H9 (cell line): ENCODE results near the gene SLX4IP. TPM values are rescaled to one million over a fixed set of nuclear protein-coding genes. Genes with fewer than 3 reads are reported as not detected.

Source experiments
- DNase-seq: peaks from one replicate; pipeline ENCODE4 v3.0.0-alpha.2; 2017
- H2AFZ ChIP-seq: one replicate; pipeline ENCODE4 v1.6.1; 2013; ENCODE audit warnings: mild to moderate bottlenecking, low read length, control low read depth, moderate library complexity
- H2AK5ac ChIP-seq: 2 replicates; pipeline ENCODE4 v1.6.1; 2013; ENCODE audit warnings: low read length, control low read depth, mixed read lengths; ENCODE audit not compliant: insufficient read length
- H2BK120ac ChIP-seq: one replicate; pipeline ENCODE4 v1.6.1; 2013; ENCODE audit warnings: low read depth, mild to moderate bottlenecking, low read length, control low read depth, inconsistent platforms; ENCODE audit not compliant: poor library complexity, severe bottlenecking
- H2BK12ac ChIP-seq: 2 replicates; pipeline ENCODE4 v1.6.1; 2013; ENCODE audit warnings: low read length, control low read depth, mixed read lengths, low read depth; ENCODE audit not compliant: insufficient read length
- H2BK15ac ChIP-seq: 2 replicates; pipeline ENCODE4 v1.6.1; 2013; ENCODE audit warnings: low read depth, low read length, control low read depth
- H2BK20ac ChIP-seq: one replicate; pipeline ENCODE4 v1.6.1; 2013; ENCODE audit warnings: low read depth, mild to moderate bottlenecking, low read length, control low read depth, inconsistent platforms; ENCODE audit not compliant: poor library complexity, severe bottlenecking
- H2BK5ac ChIP-seq: 2 replicates; pipeline ENCODE4 v1.6.1; 2013; ENCODE audit warnings: low read length, control low read depth, mixed read lengths; ENCODE audit not compliant: insufficient read length
- H3K14ac ChIP-seq: 2 replicates; pipeline ENCODE4 v1.6.1; 2013; ENCODE audit warnings: low read length, control low read depth; ENCODE audit not compliant: insufficient read depth
- H3K18ac ChIP-seq: 2 replicates; pipeline ENCODE4 v1.6.1; 2013; ENCODE audit warnings: low read depth, mild to moderate bottlenecking, mixed read lengths, low read length, control low read depth; ENCODE audit not compliant: insufficient read length
- H3K23ac ChIP-seq: 2 replicates; pipeline ENCODE4 v1.6.1; 2013; ENCODE audit warnings: low read length, control low read depth, mixed read lengths, low read depth; ENCODE audit not compliant: insufficient read length
- H3K23me2 ChIP-seq: 2 replicates; pipeline ENCODE4 v1.6.1; 2013; ENCODE audit warnings: low read depth, mild to moderate bottlenecking, mixed read lengths, low read length, control low read depth; ENCODE audit not compliant: insufficient read length, poor library complexity, severe bottlenecking
- H3K27ac ChIP-seq: 2 replicates; pipeline ENCODE4 v1.5.1; 2013; ENCODE audit warnings: low read length, control low read depth, mixed read lengths, low read depth; ENCODE audit not compliant: insufficient read length
- H3K27me3 ChIP-seq: 2 replicates; pipeline ENCODE4 v1.6.1; 2013; ENCODE audit warnings: low read length, control low read depth, inconsistent platforms; ENCODE audit not compliant: insufficient read depth
- H3K4ac ChIP-seq: 2 replicates; pipeline ENCODE4 v1.6.1; 2013; ENCODE audit warnings: low read depth, mild to moderate bottlenecking, control low read depth, inconsistent platforms, low read length, moderate library complexity
- H3K4me1 ChIP-seq: 2 replicates; pipeline ENCODE4 v1.6.1; 2013; ENCODE audit warnings: low read length, control low read depth, inconsistent platforms; ENCODE audit not compliant: insufficient read depth
- H3K4me2 ChIP-seq: 2 replicates; pipeline ENCODE4 v1.6.1; 2013; ENCODE audit warnings: low read length, control low read depth, mixed read lengths; ENCODE audit not compliant: insufficient read length, insufficient read depth
- H3K56ac ChIP-seq: 2 replicates; pipeline ENCODE4 v1.6.1; 2013; ENCODE audit warnings: low read depth, mild to moderate bottlenecking, mixed read lengths, low read length, control low read depth; ENCODE audit not compliant: insufficient read length
- H3K79me1 ChIP-seq: 2 replicates; pipeline ENCODE4 v1.6.1; 2013; ENCODE audit warnings: low read depth, mild to moderate bottlenecking, moderate library complexity, low read length, control low read depth, inconsistent platforms; ENCODE audit not compliant: insufficient read depth, poor library complexity, severe bottlenecking
- H3K79me2 ChIP-seq: 2 replicates; pipeline ENCODE4 v1.6.1; 2013; ENCODE audit warnings: low read length, control low read depth, inconsistent platforms; ENCODE audit not compliant: insufficient read depth
- H3K9ac ChIP-seq: 2 replicates; pipeline ENCODE4 v1.6.1; 2013; ENCODE audit warnings: low read length, control low read depth, mixed read lengths; ENCODE audit not compliant: insufficient read length; ENCODE audit errors: extremely low read depth
- H3K9me3 ChIP-seq: one replicate; pipeline ENCODE4 v1.6.1; 2013; ENCODE audit warnings: low read depth, low read length, inconsistent platforms; ENCODE audit not compliant: control insufficient read depth
- H3T11ph ChIP-seq: one replicate; pipeline ENCODE4 v1.6.1; 2013; ENCODE audit warnings: mild to moderate bottlenecking, low read length, control low read depth, inconsistent platforms
- H4K20me1 ChIP-seq: one replicate; pipeline ENCODE4 v1.6.1; 2013; ENCODE audit not compliant: control insufficient read depth, insufficient read length, insufficient read depth
- H4K5ac ChIP-seq: 2 replicates; pipeline ENCODE4 v1.6.1; 2013; ENCODE audit warnings: low read depth, mild to moderate bottlenecking, mixed read lengths, low read length, control low read depth; ENCODE audit not compliant: insufficient read length
- H4K8ac ChIP-seq: replicated peaks from 2 replicates; pipeline ENCODE4 v1.6.1; 2013; ENCODE audit warnings: low read length, control low read depth, mixed read lengths, low read depth; ENCODE audit not compliant: insufficient read length
- H4K91ac ChIP-seq: 2 replicates; pipeline ENCODE4 v1.6.1; 2013; ENCODE audit warnings: low read depth, mild to moderate bottlenecking, moderate library complexity, mixed read lengths, low read length, control low read depth; ENCODE audit not compliant: insufficient read length
- H3K27ac Mint-ChIP-seq, 3 experiments: 2 replicates in 2 of 3; 3 replicates in 1 of 3; pipeline ENCODE4 v1.8.0; 2020 to 2021; ENCODE audit warnings: mixed read lengths in 3 of 3, mild to moderate bottlenecking in 1 of 3, moderate library complexity in 1 of 3
- H3K27me3 Mint-ChIP-seq: 2 replicates; pipeline ENCODE4 v1.8.0; 2021; ENCODE audit warnings: low read depth, mild to moderate bottlenecking, moderate library complexity, mixed read lengths
- H3K36me3 Mint-ChIP-seq, 3 experiments: 2 replicates in 2 of 3; 3 replicates in 1 of 3; pipeline ENCODE4 v1.8.0; 2020 to 2021; ENCODE audit warnings: low read depth in 3 of 3, mixed read lengths in 3 of 3; ENCODE audit not compliant: insufficient read depth in 1 of 3
- H3K4me1 Mint-ChIP-seq, 2 experiments: 2 replicates each; pipeline ENCODE4 v1.8.0; 2020; ENCODE audit warnings: mixed read lengths in 2 of 2
- H3K4me3 Mint-ChIP-seq, 2 experiments: 2 replicates in 1 of 2; 3 replicates in 1 of 2; pipeline ENCODE4 v1.8.0; 2020 to 2021; ENCODE audit warnings: mild to moderate bottlenecking in 2 of 2, mixed read lengths in 2 of 2, moderate library complexity in 1 of 2
- H3K9me3 Mint-ChIP-seq, 2 experiments: 2 replicates in 1 of 2; 3 replicates in 1 of 2; pipeline ENCODE4 v1.8.0; 2020; ENCODE audit warnings: mild to moderate bottlenecking in 2 of 2, mixed read lengths in 2 of 2, moderate library complexity in 1 of 2
- CTCF ChIP-seq: fragments of 200-600 bp; sonication (generic); conservative IDR thresholded peaks from 3 replicates; pipeline ENCODE4 v1.8.0; 2021; ENCODE audit warnings: antibody characterized with exemption, mild to moderate bottlenecking
- WGBS: extraction: QIAGEN DNeasy Blood & Tissue Kit; methylation state at CpG from one replicate; pipeline ENCODE4 v1.1.7; 2013; ENCODE audit warnings: missing lambda C conversion rate, low lambda C conversion rate, mixed read lengths; ENCODE audit not compliant: insufficient read length; ENCODE audit errors: extremely low coverage; 5-methylcytosine and 5-hydroxymethylcytosine counted together
- total RNA-seq: library from RNA; stranded (reverse); gene quantifications from 2 replicates; pipeline ENCODE4 v1.2.1, GENCODE V29; 2021

SLX4IP gene
- total RNA-seq, 1 experiment from 2014 or later = 7.9 TPM

- H4K91ac ChIP-seq = no peak overlapping the region
- H3K23me2 ChIP-seq = no peaks in the 10 kb centered on the region
- no peak for TF ChIP-seq CTCF
- Mint-ChIP-seq H3K27me3 (no peaks in the 10 kb centered on the region; the same call in 1 of the 2 replicates), H3K27ac (peak overlapping the region in 1 of 3 experiments; percentile 12; a peak in 1 of 7 replicates), H3K4me1 (peaks cover 24 to 35% of the 10 kb centered on the region in 2 experiments), H3K4me3 (no peak overlapping the region), H3K36me3 (peaks cover 70 to 100% (median 92%) of the 10 kb centered on the region in 3 experiments), H3K9me3 (no peaks in the 10 kb centered on the region)
- H4K8ac ChIP-seq = no peak overlapping the region
- no peak overlapping the region for H2BK120ac ChIP-seq
- no peak overlapping the region for H2AK5ac ChIP-seq
- WGBS = no CpG with 5 or more reads among the region's 14 CpGs
- no peaks in the 10 kb centered on the region for H3K79me1 ChIP-seq
- H3K14ac ChIP-seq = no peak overlapping the region
- no peak overlapping the region for H3T11ph ChIP-seq
- no peaks in the 10 kb centered on the region for H3K79me2 ChIP-seq
- H4K20me1 ChIP-seq = no peaks in the 10 kb centered on the region
- no peak overlapping the region for H4K5ac ChIP-seq
- H3K9me3 ChIP-seq = no peaks in the 10 kb centered on the region
- no peak overlapping the region for H2BK15ac ChIP-seq
- H2BK5ac ChIP-seq = no peak overlapping the region
- no peak overlapping the region for H3K23ac ChIP-seq
- H2BK12ac ChIP-seq = no peak overlapping the region
- DNase-seq = no peak
- H3K56ac ChIP-seq = no peak overlapping the region
- no peaks in the 10 kb centered on the region for H3K27me3 ChIP-seq
- no peak overlapping the region for H3K27ac ChIP-seq
- no peak overlapping the region for H3K4me2 ChIP-seq
- H3K18ac ChIP-seq = no peak overlapping the region
- no peak overlapping the region for H3K9ac ChIP-seq
- H3K4me1 ChIP-seq = peaks cover 8% of the 10 kb centered on the region; the same call in 1 of the 2 replicates
- no peak overlapping the region for H2BK20ac ChIP-seq
- no peak overlapping the region for H3K4ac ChIP-seq
- no peak overlapping the region for H2AFZ ChIP-seq
Measured at GRCh38 chr20:10644458-10645204, 209.5 kb downstream of the SLX4IP start.
